Measurements from ENCODE around the gene KCNAB2. TPM values are rescaled to one million over a fixed set of nuclear protein-coding genes. Genes with fewer than 3 reads are reported as not detected.

Gene KCNAB2
- 4.3 TPM for total RNA-seq (ENCODE audit: insufficient read depth, low replicate concordance)

DNA sequence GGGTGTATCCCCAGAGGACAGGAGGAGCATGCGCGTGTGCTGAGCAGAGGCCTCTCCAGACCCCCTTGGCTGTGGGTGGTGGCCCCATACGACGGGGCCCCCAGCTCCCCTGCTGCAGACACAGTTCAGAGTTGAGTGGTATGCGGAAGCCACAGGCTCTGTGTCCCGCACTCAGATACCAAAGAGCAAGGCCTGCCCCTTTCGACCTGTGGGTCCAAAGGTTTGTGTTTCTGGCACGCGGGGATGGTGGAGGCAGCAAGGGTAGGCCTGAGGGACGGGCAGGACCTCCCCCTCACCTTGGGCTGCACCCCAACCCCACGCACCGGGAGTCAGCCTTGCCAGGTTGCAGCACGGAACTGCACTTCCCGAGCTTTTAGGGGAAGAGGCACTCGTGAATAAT lies at the start of gene KCNAB2:
Gene KCNAB2 (plus strand): TSS at position 328 of the 400 bp plus-strand sequence. CDS start 5,649 bp downstream, outside the sequence.
- no peak for DNase-seq (ENCODE audit: low spot score)

DNA sequence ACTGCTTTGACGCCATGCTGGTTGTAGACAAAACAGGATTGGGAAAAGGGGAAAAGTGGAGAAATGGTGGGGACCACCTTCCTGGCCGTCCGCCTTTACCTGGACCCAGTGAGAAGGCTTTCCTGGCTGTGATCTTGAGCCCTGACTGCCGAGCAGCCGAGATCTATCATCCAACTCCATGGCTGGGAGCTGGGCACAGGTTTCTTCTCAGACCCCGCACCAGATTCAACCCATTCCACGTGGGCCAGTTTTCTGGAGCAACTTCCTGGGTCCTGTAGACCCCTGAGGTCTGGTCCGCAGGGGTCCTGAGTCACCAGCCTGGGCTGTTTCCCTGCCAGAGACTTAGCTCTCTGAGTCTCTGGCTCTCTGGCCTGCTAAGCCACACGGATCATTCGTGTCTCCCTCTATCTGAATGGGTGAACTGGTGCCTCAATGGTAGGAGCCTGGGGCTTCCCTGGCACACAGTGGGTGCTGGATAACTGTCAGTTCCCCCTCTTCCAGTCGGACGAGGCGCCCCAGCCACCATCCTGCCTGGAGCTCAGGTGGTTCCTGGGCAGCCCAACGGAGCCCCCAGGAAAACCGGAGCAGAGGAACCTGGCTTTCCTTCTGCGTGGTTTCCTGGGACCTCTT lies 48.9 kb upstream of the KCNAB2 start:
- no peak for DNase-seq (ENCODE audit: low spot score)

DNA sequence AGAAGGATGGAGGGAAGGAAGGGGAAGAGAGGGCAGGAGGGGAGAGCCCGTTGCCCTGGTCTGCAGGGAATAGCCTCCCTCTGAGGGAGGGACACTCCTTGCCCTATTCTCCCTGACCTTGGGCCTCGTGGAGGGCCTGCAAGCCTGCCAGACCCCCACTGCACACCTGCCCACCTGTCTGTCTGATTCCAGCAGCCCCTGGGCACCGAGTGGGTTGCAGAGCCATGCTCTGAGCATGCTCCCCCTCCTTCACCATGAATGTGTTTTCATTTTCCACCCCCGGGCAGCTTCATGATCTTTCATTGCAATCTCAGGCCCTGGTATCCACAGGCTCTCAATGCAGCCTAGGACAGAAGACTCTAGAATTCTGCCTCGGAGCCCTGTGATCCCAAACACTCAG lies 48.4 kb upstream of the KCNAB2 start:
- no peak for DNase-seq (ENCODE audit: low spot score)

DNA sequence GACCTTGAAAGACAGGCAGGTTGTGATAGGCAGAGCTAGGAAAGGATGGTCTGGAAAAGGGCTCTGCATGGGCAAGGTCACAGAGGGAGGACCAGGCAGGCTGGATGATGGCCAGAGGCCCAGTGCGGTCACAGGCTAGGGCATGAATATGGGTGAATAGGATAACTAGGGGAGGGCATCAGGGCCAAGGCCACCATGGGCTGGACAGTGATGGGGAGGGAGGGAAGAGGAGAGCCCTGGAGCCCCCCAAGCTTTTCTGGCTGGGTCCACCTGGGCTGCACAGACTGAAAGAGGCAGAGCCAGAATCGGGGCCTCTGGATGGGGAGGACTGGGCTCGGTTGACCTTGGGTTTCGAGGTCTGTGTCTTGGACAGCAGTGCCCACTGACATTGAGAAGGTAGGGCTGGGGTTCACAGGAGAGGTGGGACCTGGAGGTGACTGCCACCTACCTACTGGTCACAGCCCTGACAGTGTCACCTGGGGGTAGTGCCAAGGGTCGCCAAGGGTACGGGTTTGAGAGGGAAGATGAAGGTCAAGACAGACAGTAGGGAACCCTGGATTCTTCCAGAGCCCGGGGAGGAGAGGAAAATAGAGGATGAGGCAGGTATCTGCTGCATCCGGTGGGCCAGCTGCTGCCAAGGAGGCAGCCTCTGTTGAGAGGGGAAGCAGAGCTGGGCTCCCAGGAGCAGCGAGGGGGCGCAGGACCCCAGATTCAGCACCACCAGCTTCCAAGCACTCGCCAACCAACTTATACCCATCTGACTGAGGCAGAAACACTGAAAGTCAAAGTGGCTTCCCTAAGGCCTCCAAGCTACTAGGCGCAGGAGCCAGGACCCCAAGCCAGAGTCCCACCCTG lies 47.4 kb upstream of the KCNAB2 start:
- DNase-seq (ENCODE audit: low spot score) = no peak

DNA sequence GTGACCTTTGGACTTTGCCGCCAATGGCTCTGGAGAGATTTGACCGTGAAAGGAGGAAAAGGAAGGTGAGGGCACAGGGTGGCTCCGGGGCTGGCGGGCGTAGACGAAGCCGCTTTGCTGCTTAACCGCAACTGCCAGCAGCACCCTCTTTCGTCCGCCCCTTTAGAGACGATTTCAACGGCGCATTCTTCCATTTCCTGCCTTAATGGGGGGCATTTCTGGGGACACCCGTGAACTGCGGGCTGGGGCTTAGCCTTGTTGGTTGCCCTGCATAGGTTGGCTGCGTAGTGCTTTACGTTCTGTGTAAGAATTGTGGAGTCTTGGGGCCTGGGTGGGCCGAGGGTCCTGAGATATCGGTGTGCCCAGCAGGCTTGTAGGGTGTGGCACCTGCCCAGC lies 46.8 kb upstream of the KCNAB2 start:
- DNase-seq (ENCODE audit: low spot score) = no peak

DNA sequence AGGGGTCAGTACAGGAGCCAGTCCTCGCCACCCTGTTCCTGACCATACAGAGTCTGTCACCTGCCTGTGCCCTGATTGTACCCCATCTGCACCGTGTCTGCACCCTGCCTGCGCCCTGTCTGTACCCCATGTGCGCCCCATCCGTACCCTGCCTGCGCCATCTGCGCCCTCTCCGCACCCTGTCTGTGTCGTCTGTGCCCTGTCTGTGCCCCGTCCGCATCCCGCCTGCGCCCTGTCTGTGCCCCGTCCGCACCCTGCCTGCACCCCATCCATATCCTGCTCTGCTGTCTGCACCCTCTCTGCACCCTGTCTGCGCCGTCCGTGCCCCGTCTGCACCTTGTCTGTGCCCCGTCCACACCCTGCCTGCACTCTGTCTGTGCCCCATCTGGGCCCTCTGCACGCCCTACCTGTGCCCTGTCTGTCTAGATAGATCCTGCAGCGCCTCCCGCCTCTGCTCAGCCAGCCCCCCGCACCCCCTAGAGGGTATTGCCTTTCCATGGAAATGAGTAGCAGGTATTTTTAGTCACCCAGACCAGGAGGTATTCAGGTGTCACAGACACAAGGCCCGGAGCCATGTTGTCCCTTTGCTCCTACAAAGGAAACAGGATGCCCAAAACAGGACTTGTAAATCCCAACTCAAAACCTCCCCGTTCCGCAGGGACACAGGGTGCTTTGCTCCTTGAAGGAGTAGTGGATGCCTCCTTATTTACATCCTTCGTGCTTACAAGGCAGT lies 45.8 kb upstream of the KCNAB2 start:
- no peak for DNase-seq (ENCODE audit: low spot score)

DNA sequence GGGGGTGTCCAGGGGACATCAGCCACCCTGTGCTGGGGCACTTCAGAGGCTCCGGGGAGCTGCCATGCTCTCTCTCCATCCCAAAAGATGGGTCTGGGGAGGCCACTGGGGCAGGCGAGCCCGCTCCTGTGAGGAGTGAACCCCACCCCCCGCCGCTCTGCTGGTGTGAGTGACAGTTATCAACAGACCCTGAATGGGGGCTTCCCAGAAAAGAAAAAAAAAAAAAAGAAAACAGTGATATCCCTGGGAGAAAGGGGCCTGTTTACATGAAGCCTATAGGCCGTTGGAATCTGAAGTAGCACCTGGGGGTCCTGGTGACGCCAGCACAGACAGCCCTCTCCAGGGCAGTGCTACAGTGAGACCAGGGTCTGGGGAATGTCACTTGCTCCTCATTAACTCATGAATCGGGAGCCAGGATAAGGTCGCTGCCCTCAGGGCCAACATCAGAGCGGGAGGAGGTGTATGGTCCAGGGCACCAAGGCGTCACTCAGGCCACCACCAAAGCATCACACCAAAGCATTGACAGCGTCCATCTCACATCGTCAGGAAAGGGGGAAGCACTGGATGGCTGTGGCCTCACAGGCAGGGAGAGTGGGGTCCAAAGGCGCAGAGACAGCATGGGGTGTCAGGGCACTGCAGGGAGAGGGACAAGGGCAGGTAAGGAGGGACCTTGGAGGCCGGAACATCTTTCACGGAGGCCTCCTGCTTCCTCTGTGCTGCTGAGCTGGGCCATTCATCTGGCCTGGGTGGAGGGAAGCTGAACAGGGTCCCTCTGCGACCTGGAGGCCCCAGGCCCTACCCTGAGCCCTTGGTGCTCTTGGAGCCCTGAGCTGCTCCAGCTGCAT lies 45.0 kb upstream of the KCNAB2 start:
- no peak for DNase-seq (ENCODE audit: low spot score)

DNA sequence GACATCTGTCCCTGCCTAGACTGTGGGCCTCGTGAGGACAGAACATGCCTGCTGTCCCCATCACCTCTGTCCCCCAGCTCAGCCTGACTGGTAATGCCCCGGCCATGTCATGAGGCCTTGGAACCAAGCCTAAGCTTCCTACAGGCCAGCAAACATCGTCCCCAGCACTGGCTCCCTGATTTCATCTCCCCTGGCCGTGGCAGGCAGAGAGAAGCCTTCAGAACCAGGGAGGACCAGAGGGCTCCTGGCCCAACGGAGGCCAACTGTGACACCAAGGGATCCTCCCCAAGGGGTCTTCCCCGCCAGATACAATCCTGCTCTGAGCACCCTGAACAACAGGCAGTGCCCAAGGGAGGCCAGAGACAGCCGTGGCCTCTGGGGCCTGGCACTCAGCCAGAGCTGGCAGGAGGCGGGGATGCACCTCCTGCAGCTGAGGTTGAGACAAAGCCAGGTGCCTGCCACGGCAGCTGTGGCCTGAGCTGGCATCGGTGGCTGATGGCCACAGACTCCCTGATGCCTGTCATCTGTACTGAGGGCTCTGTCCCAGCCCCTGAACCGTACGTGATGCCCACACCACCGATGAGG lies 43.6 kb upstream of the KCNAB2 start:
- DNase-seq (ENCODE audit: low spot score) = no peak

DNA sequence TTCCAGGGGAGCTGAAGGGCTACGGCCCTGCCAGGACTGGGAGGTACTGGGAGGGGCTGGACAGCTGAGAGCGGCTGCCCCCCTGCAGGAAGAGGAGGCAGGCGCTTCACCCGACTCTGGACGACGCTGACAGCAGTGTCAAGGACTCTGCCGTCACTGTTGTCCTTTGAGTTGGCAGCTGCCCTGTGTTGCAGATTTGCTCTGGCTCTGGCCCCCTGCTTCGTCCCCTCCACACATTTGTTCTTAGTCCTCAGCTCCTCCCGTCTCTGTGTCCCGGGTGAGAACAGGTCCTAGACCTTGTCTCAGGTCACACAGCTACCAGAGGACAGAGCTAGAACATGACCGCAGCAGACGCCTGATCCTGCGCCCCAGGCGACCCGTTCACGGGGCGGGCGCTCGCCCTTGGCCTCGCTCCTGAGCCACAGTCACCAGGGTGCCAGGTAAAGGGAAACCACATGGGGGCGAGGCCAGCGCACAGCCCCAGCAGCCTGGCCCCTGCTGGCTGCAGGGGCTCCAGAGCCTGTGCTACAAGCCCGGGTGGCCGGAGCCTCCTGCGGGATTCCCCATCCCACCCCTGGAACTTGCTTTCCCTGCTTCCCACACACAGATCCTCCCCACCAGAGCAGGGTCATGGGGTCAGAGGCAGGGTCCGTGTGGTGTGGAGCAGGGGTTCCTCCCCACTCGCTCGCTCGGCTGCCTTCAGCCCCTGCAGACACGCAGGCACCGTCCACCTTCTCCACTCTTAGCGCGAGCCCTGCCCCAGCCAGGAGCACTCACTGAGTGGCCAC lies 42.8 kb upstream of the KCNAB2 start:
- no peak for DNase-seq (ENCODE audit: low spot score)

DNA sequence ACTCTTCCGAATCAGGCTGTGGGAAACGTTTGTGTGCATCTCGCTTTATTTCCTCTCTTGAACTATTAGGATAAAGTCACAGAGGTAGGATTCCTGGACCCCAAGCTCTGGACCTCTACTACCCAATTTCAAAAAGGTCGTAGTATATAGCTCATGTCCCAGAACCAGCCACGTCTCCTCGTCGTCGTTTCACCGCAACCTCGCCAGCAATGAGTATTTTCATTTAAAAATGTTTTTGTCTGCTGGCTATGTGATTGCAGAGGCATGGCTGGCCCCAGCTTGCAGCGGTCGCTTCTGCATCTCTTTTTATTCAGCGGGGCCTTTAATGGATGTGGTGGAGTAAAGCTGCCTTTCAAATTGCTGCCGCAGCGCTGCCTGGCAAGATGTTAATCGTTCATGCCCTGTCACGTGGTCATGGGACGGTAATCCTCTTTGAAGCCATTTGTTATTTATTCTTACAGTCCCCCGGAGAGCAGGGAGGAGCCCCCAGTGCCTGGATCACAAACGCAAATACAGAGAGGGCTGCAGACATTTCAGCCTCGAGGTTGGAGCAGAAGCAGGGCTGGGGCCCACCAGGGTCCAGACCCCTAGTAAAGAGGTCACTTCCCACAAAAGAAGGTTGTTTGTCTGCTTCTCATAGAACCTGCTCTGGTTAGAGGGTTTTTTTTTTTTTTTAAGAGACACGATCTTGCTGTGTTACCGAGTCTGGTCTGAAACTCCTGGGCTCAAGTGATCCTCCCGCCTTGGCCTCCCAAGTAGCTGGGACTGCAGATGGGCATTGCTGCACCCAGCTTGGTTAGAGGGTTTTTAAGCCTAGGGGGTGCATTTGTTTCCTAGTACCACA lies 41.9 kb upstream of the KCNAB2 start:
- DNase-seq (ENCODE audit: low spot score) = no peak

DNA sequence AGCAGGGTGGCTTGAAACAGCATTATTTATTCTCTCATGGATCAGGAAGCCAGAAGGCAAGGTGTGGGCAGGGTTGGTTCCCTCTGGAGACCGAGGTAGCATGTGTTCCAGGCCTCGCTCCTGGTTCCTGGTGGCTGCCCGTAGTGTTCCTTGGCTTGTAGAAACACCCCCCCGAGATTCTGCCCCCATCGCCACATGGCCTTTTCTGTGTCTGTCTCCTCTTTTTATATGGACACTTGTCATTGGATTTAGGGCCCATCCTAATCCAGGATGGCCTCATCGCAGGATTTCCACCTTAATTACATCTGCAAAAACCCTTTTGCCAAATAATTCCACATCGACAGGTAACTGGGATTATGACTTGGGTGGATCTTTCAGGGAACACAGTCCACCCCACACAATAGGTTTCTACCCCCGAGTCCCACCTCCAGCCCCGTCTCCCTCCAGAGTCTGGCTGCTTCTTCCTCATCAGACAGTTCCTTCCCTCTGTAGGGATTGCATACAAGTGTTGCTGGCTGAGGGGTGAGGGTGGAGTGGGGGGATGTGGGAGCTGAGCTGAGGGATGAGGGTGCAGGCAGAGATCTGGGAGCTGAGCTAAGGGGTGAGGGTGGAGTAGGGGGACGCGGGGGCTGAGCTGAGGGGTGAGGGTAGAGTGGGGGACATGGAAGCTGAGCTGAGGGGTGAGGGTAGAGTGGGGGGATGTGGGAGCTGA lies 41.1 kb upstream of the KCNAB2 start:
- DNase-seq (ENCODE audit: low spot score) = no peak

DNA sequence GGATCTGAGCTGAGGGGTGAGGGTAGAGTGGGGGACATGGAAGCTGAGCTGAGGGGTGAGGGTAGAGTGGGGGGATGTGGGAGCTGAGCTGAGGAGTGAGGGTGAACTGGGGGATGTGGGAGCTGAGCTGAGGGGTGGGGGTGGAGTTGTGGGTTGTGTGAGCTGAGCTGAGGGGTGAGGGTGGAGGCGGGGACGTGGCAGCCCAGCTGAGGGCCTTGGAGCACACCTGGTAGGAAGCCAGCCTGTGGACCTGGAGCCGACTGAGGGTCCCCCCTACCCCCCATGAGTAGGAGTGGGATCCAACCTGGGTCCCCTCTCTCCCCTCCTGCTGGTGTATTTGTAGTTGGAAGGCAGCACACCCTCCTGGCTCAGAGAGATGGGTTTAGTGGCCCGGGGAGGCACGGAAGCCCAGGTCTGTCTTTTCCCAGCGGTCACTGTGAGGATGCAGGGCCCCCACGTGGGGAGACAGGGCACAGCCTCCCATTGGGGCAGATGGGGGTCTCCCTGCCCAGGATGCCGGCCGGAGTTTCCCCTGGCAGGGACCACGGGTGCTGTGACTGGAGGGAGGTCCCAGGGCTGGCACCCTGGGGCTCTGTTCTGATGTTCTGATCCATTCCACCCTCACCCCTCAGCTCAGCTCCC lies 40.3 kb upstream of the KCNAB2 start:
- no peak for DNase-seq (ENCODE audit: low spot score)

DNA sequence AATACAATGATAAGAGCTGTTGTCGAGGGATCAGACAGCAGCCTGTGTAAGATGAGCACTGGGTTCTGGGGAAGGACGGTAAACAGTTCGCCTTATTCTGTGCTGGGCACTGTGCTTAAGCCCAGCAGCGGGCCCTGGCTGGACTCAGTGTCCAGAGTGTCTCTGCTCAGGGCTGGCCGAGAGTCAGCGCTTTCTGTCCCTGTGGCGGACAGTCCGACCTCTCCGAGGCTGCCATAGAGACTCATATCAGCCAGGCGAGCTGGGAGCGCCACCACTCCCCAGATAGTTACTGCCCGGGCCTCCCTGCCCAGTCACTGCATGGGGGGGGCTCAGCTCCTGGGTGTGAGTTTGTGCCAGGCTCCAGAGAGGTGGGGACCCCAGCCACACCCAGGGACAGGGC lies 38.8 kb upstream of the KCNAB2 start:
- DNase-seq (ENCODE audit: low spot score) = no peak

DNA sequence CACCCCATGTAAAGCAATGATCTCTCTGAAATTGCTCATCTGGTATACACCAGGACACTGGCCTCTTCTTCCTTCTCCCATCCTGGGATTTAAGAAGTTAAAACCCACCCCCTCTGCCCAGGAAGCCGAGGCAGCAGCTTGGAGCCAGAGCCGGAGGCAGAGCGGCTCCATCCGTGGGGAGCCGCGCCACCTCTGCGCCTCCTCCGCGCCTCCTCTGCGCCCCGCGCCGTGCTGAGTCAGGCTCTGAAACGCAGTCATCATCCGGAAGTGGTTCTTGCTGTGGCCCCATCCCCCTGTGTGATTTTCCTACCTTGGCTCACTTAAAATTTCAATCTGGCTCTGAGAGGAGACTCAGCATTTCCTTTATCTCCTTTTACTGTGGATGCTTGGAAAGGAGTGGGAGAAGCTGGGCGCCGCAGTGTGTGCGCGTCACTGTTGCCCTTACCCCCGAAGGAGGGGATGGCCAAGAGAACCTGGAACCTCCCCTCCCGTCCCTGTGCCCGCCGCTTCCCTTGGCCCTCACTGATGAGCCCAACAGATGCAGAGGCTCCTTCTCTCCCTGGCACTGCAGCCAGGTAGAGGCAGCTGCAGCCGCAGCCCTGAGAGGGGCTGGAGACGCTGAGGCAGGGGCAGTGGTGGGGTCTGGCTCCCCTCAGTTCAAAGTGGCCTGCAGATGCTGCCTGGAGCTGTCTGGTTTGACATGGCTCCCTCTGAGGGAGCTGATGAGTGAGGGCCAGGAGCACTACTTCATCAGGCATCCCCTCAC lies 38.2 kb upstream of the KCNAB2 start:
- DNase-seq (ENCODE audit: low spot score) = no peak

DNA sequence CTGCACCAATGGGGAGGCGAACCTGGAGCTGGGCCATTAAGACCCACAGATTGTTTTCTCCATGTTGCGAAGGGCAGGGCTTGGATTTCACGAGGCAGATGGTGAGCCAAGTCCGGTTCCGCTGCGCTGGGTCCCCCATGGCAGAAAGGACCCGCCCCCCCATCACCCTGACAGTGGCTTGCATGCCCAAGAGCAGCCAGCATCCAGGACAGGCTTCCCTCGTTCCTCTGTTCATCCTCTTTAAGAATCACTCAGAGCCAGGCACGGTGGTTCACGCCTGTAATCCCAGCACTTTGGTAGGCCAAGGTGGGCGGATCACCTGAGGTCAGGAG lies 37.6 kb upstream of the KCNAB2 start:
- DNase-seq (ENCODE audit: low spot score) = no peak

DNA sequence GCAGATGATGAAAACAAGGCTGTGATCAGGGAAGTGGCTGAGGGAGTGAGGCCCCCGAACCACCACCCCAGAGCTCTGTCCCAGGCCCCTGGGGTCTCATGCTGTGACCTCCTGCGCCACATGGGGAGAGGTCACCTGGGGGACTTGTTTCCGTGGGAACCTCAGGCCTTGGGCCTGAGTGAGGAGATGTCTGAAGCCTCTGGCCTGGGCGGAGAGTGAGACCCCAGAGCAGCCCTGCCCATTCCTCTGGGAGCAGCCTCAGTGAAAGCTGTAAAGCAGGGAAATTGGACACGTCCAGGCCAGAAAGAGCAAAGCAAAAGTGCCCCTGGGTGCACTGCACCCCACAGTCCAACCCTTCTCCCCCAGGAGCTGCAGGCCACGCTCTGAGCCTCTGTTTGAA lies 37.0 kb upstream of the KCNAB2 start:
- DNase-seq (ENCODE audit: low spot score) = no peak
